T-cell (primary cell): ENCODE data around the gene CXCL14. TPM values are rescaled to one million over a fixed set of nuclear protein-coding genes. Genes with fewer than 3 reads are reported as not detected.
"Not testable (repeated sequence)": the region's sequence is repeated elsewhere in the genome, so short reads cannot be mapped to it uniquely, and the experiment has no call there.

Source experiments
- ATAC-seq, 4 experiments: fragments of 200-7000 bp in 3 of 4; fragments of 150-1000 bp in 1 of 4; cut with Tn5 transposase; replicated peaks in 1 of 4; 1 replicate in 3 of 4; 2 replicates in 1 of 4; pipeline ENCODE4 v1.10.0; 2021; ENCODE audit warnings: moderate library complexity in 3 of 4, mild to moderate bottlenecking in 2 of 4, moderate number of reproducible peaks in 1 of 4
- CTCF ChIA-PET, 2 donors: fragments of 300-600 bp; sonication (Branson Sonifier 250); formaldehyde crosslinking; loops; one replicate each; lab custom pipeline; 2022; ENCODE audit warnings: antibody characterized with exemption in 2 of 2; lab: Charles Lee
- POLR2A ChIA-PET, 2 donors: fragments of 300-600 bp; sonication (Branson Sonifier 250); formaldehyde crosslinking; loops; one replicate each; lab custom pipeline; 2022; ENCODE audit warnings: antibody characterized with exemption in 2 of 2; lab: Charles Lee
- DNase-seq, 35 experiments: peaks; one replicate each; pipeline versions ENCODE4 v3.0.0 to v3.0.0-alpha.2; 2013 to 2023
- H3K27ac ChIP-seq: one replicate; pipeline ENCODE4 v1.5.1; 2013; ENCODE audit warnings: low read length
- H3K27me3 ChIP-seq, 2 experiments: replicated peaks in 1 of 2; 1 replicate in 1 of 2; 2 replicates in 1 of 2; pipeline versions ENCODE4 v1.6.1 to v1.7.0; 2013; ENCODE audit warnings: low read length in 1 of 2, mixed read lengths in 1 of 2; ENCODE audit not compliant: control insufficient read depth in 2 of 2, insufficient read depth in 2 of 2; ENCODE audit errors: extremely low read depth in 1 of 2
- H3K36me3 ChIP-seq, 2 donors: 1 replicate in 1 of 2; 2 replicates in 1 of 2; pipeline versions ENCODE4 v1.6.1 to v1.7.0; 2013; ENCODE audit warnings: low read length in 1 of 2; ENCODE audit not compliant: control insufficient read depth in 2 of 2, insufficient read depth in 1 of 2; ENCODE audit errors: extremely low read depth in 1 of 2
- H3K4me1 ChIP-seq, 2 experiments: 1 replicate in 1 of 2; 2 replicates in 1 of 2; pipeline versions ENCODE4 v1.6.1 to v1.7.0; 2013; ENCODE audit warnings: low read length in 2 of 2, mixed read lengths in 1 of 2; ENCODE audit not compliant: insufficient read depth in 2 of 2, control insufficient read depth in 1 of 2; ENCODE audit errors: extremely low read depth in 1 of 2
- H3K4me3 ChIP-seq, 2 donors: 1 replicate in 1 of 2; 2 replicates in 1 of 2; pipeline versions ENCODE4 v1.5.1 to v1.7.0; 2013; ENCODE audit warnings: mild to moderate bottlenecking in 2 of 2, low read length in 1 of 2, moderate library complexity in 1 of 2; ENCODE audit not compliant: control insufficient read depth in 1 of 2; ENCODE audit errors: extremely low read depth in 1 of 2
- H3K9me3 ChIP-seq: 2 replicates; pipeline ENCODE4 v1.7.0; 2013
- H3K27ac Mint-ChIP-seq, 2 donors: one replicate each; pipeline ENCODE4 v1.8.0; 2020 to 2021; ENCODE audit warnings: mild to moderate bottlenecking in 2 of 2, mixed read lengths in 2 of 2
- H3K27me3 Mint-ChIP-seq, 2 donors: one replicate each; pipeline ENCODE4 v1.8.0; 2021 to 2022; ENCODE audit warnings: mixed read lengths in 2 of 2
- H3K36me3 Mint-ChIP-seq: one replicate; pipeline ENCODE4 v1.8.0; 2021; ENCODE audit warnings: mixed read lengths
- H3K4me1 Mint-ChIP-seq, 3 donors: one replicate each; pipeline ENCODE4 v1.8.0; 2020 to 2022; ENCODE audit warnings: mixed read lengths in 3 of 3, mild to moderate bottlenecking in 1 of 3
- H3K4me3 Mint-ChIP-seq, 3 donors: one replicate each; pipeline ENCODE4 v1.8.0; 2020 to 2022; ENCODE audit warnings: mild to moderate bottlenecking in 3 of 3, mixed read lengths in 3 of 3, moderate library complexity in 3 of 3
- H3K9me3 Mint-ChIP-seq, 3 donors: one replicate each; pipeline ENCODE4 v1.8.0; 2020 to 2022; ENCODE audit warnings: mixed read lengths in 3 of 3
- WGBS: methylation state at CpG from one replicate; pipeline ENCODE4 v1.1.5; 2013; ENCODE audit warnings: missing lambda C conversion rate; ENCODE audit not compliant: insufficient coverage; 5-methylcytosine and 5-hydroxymethylcytosine counted together
- total RNA-seq, 35 experiments: library from RNA in 6 of 35; stranded (reverse) in 6 of 35; fragments of 120-200 nt in 1 of 35; gene quantifications; one replicate each; pipeline versions ENCODE4 v1.2.1 to v1.2.4 and lab custom pipeline; 2013 to 2026

CXCL14 gene
- total RNA-seq, 5 donors from 2014 or later (not counting 1 experiment from before 2014, with no cell fraction given), result not detected

DNA sequence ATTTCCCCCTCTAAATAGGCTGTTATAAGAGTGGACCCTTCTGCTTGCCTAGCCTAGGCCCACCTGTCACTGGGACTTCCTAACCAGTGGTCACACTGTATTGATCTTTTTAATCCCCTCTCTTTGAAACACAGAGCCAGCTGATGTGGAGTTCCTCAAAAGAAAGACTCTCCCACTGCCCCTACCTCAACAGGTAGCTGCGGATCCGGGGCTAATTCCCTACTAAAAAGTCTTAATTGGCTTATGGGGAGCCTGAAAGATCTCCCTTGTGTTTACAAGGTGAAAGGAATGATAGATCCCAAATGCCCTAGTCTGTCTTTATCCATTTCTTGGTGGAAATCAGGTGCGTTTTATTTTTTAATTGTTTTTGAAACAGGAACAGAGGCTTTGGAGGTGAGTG, 45.0 kb downstream of the CXCL14 start:
- Histone ChIP-seq H3K36me3 (no peaks in the 10 kb centered on the region), H3K9me3 (no peaks in the 10 kb centered on the region), H3K4me3 (no peak overlapping the region), H3K4me1 (peaks cover 0 to 5% of the 10 kb centered on the region in 2 experiments), H3K27ac (no peak overlapping the region), H3K27me3 (peaks cover 25 to 63% of the 10 kb centered on the region in 2 experiments)
- H3K9me3 Mint-ChIP-seq, result no peaks in the 10 kb centered on the region
- WGBS, result 40% methylated on average over 1 of the region's 3 CpGs
- H3K36me3 Mint-ChIP-seq, result no peaks in the 10 kb centered on the region
- H3K4me3 Mint-ChIP-seq, result no peak overlapping the region
- DNase-seq (no peak), ATAC-seq (no peak)
- no peak overlapping the region for H3K27ac Mint-ChIP-seq
- CTCF ChIA-PET, result no interaction called here
- peaks cover 6 to 10% (median 7%) of the 10 kb centered on the region in 3 donors for H3K4me1 Mint-ChIP-seq
- peaks cover 65 to 75% of the 10 kb centered on the region in 2 donors for H3K27me3 Mint-ChIP-seq
- POLR2A ChIA-PET, result no interaction called here

DNA sequence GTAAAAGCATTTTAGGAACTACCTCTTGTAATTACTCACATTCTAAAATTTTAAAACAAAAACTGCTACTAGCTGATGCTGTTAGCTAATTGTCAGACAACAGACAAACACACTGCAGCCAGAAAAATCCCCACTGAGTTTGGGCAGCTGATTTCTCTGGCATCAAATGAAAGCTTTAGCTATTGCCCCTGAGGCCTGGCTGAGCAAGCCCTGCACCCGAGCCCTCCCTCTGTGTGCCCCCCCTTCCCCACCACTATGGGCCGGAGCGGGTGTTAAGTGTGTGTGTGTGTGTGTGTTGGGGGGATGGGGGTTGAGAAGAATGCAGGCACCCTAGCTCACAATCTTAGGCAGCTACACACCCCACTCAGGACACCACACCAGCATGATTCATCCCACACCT, 45.5 kb downstream of the CXCL14 start:
- Mint-ChIP-seq H3K4me1 (peaks cover 6 to 10% (median 7%) of the 10 kb centered on the region in 3 donors), H3K36me3 (no peaks in the 10 kb centered on the region), H3K27ac (no peak overlapping the region), H3K4me3 (no peak overlapping the region), H3K27me3 (peaks cover 61 to 71% of the 10 kb centered on the region in 2 donors), H3K9me3 (no peaks in the 10 kb centered on the region)
- Histone ChIP-seq H3K36me3 (no peaks in the 10 kb centered on the region), H3K4me1 (peaks cover 0 to 5% of the 10 kb centered on the region in 2 experiments), H3K4me3 (no peak overlapping the region), H3K27ac (no peak overlapping the region), H3K27me3 (peaks cover 25 to 59% of the 10 kb centered on the region in 2 experiments), H3K9me3 (no peaks in the 10 kb centered on the region)
- WGBS, result no CpG with 5 or more reads among the region's 3 CpGs
- POLR2A ChIA-PET, result no interaction called here
- CTCF ChIA-PET, result interaction anchor here in 1 of 2 donors (0.6 to 0.7 kb wide), 2 partner anchors 21 to 1177 kb away, joined by 3 to 7 read pairs; no protein-coding TSS in a partner anchor
- ATAC-seq (no peak), DNase-seq (no peak)

DNA sequence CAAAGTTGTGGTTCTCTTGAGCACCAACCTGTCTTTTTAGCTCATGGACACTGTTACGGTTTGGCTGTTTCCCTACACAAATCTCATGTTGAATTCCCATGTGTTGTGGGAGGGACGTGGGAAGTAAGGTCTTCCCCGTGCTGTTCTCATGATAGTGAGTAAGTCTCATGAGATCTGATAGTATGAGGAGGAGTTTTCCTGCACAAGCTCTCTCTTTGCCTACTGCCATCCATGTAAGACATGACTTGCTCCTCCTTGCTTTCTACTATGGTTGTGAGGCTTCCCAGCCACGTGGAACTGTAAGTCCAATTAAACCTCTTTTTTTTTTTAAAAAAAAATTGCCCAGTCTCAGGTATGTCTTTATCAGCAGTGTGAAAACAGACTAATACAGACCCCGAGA, 49.2 kb downstream of the CXCL14 start:
- CTCF ChIA-PET, POLR2A ChIA-PET, H3K9me3 Mint-ChIP-seq, H3K27ac Mint-ChIP-seq, H3K9me3 ChIP-seq, H3K36me3 ChIP-seq, H3K4me3 Mint-ChIP-seq, H3K27ac ChIP-seq, H3K36me3 Mint-ChIP-seq, H3K4me3 ChIP-seq, DNase-seq, H3K4me1 ChIP-seq, ATAC-seq, H3K4me1 Mint-ChIP-seq: not testable (repeated sequence)
- 38% methylated on average over 1 of the region's 5 CpGs for WGBS
- peaks cover 61 to 65% of the 10 kb centered on the region in 2 donors for H3K27me3 Mint-ChIP-seq
- peaks cover 20 to 29% of the 10 kb centered on the region in 2 experiments for H3K27me3 ChIP-seq

DNA sequence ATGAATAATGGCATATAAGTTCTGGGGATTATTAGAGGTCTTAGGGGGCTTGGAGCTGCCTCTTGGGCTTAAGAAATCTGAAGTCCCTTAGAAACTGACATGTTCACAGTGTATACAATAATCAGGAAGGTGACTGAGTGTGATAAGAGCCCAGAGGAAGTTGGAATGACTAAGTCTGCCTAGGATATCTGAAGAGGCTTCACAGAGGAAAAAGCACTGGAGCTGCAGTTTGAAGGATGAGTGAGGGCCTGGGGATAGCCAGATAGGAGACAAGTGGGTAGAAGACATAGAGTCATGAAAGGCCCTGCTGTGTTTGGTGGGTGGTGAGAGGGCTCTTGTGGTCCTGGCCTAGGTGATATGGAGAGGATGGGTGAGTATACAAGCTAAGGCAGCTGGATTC, 51.9 kb downstream of the CXCL14 start:
- Histone ChIP-seq H3K27me3 (peaks cover 5 to 18% of the 10 kb centered on the region in 2 experiments), H3K27ac (no peak overlapping the region), H3K4me1 (no peaks in the 10 kb centered on the region), H3K36me3 (no peaks in the 10 kb centered on the region), H3K9me3 (no peaks in the 10 kb centered on the region), H3K4me3 (no peak overlapping the region)
- POLR2A ChIA-PET, result no interaction called here
- CTCF ChIA-PET, result no interaction called here
- Mint-ChIP-seq H3K4me3 (no peak overlapping the region), H3K27ac (no peak overlapping the region), H3K27me3 (peaks cover 58% of the 10 kb centered on the region in 2 donors), H3K4me1 (no peaks in the 10 kb centered on the region), H3K9me3 (peaks cover 0 to 2% (median 0%) of the 10 kb centered on the region in 3 donors), H3K36me3 (no peaks in the 10 kb centered on the region)
- DNase-seq (no peak), ATAC-seq (no peak)

DNA sequence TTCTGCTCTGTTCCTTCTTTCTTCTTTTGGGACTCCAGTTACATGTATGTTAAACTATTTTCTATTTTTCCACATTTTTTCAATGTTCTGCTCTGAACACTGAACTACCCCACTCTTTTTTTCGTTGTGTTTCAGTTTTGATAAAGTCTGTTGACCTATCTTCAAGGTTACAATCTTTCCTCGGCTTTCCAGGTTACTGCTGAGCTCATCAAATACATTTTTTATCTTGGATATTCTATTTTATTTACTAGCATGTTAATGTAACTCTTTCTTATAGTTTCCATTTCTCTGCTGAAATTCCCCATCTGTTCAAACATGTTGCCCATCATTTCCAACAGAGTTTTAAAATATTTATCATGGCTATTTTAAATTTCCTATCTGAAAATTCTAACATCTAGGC, 56.8 kb downstream of the CXCL14 start:
- CTCF ChIA-PET, result no interaction called here
- POLR2A ChIA-PET, result no interaction called here
- Histone ChIP-seq H3K9me3 (no peaks in the 10 kb centered on the region), H3K36me3 (no peaks in the 10 kb centered on the region), H3K27ac (no peak overlapping the region), H3K4me3 (no peak overlapping the region), H3K4me1 (no peaks in the 10 kb centered on the region), H3K27me3 (peaks cover 0 to 8% of the 10 kb centered on the region in 2 experiments)
- peaks cover 0 to 4% (median 0%) of the 10 kb centered on the region in 3 donors for H3K9me3 Mint-ChIP-seq
- WGBS, result no CpG with 5 or more reads among the region's 2 CpGs
- H3K27me3 Mint-ChIP-seq, result peaks cover 52 to 57% of the 10 kb centered on the region in 2 donors
- H3K4me3 Mint-ChIP-seq, result no peak overlapping the region
- H3K4me1 Mint-ChIP-seq, result no peaks in the 10 kb centered on the region
- DNase-seq, result no peak
- H3K36me3 Mint-ChIP-seq, result no peaks in the 10 kb centered on the region
- no peak overlapping the region for H3K27ac Mint-ChIP-seq
- no peak for ATAC-seq

Other genes starting within 250 kb of the CXCL14 start
- 100 to 1,000 TPM; 111 to 136 (median 133) TPM for gene MACROH2A1, start 179.8 kb downstream of the CXCL14 start, total RNA-seq
- not detected for gene DCANP1, start 131.6 kb downstream of the CXCL14 start, total RNA-seq
- under 1 TPM in 2 of 5 donors, not detected in 3; 0.06 TPM for gene TIFAB, start 126.6 kb downstream of the CXCL14 start, total RNA-seq
- not detected for gene NEUROG1, start 43.0 kb downstream of the CXCL14 start, total RNA-seq